RPMI8226 (cell line): ENCODE measurements around the gene SLC38A1.

Source experiments
- DNase-seq: peaks from one replicate; pipeline ENCODE4 v3.0.0-alpha.2; 2015

The SLC38A1 gene

DNA sequence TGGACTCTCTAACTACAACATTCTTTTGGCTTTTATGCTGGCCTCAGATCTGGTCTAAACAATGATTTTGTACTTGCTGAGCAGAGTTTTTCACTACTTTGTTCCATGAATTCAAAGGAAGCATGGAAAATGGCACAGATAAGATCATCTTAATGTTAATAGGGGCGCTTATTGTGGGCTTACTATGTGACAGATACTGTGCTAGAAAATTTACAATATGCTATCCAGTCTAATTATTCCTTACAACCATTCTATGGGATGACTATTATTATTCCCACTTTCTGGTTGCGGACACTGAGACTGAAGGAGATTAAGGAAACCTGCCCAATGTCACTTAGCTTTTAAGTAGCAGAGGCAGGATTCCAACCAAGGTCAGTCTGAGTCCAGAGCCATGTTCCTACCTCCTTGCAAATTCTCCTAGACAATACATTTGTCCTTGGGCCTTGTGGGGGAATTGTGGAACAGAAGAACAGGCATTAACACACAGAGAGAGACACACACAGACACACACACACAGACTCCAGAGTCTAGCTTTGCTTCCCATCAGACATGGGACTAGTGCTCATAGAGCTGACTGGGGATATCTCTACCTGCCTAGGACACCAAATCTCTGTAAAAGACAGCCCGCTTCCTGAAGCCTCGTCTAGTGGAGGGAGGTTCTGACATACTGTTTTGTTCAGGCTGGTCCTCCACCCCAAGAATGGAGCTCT lies 107.7 kb downstream of the SLC38A1 start:
- no peak for DNase-seq

DNA sequence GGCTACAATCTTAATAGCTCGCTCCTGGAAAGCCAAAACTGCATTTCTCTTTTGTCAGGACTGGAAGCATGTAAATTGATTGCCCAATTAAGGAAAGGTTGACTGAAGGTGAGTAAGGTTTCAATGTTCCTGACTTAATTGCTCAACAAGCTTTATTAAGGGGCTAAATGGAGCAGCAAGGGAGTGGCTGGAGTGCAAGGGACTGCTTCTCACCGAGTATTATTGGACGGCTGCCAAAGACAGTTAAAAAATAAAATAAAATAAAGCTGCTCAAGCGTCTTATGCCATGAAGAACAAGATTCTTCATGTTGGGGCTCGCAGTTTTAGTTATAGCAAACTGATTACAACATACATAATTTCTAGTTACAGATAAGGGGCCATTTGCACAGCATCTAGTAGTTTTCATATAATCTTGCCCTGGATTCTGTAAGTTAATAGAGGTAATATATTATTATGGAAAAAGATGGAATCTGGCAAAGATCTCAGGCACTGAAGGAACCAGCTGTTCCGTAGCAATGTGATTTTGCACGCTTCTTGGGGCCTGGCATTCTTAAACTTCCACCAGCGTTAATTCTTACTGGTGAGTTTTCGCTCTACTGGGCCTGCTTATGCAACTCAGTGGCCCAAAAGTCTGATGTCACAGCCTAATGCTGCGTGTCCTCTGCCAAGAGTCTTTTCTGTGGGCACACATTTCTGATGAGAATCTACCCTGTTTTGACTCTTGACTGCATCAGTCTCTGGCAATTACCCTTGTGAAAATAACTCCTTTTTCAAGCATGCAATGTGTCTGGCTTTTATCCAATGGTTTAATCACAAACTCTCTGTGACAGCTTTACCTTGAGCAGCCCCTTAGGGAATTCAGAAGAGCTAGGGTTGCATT lies 108.5 kb downstream of the SLC38A1 start:
- DNase-seq: peak; percentile 19

DNA sequence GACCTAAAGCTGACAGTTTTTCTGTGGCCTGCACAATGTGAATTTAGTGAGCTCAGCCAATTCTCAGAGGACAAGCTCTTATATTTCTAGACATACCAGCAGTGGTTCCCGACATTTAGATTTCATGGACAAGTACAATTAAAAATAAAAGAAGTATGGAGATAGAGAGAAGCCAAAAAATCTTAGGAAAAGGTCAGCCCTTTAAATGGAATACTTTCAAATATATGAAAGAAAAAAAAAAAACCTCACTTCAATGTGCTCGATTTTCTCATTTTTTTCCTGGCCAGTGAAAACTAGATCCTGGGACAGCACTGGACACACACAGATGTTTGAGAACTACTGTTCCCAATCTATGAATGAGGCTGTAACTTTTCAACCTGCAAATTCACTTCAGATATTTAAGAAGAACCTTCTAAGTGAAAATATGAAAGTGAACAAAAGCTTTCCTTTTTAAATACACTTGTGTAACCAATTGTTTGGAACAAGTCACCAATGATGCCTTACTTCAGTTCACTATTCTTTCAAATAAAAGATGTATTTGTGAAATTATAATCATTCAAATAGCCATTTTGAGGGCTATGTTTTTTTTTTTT lies 109.4 kb downstream of the SLC38A1 start:
- DNase-seq: no peak

DNA sequence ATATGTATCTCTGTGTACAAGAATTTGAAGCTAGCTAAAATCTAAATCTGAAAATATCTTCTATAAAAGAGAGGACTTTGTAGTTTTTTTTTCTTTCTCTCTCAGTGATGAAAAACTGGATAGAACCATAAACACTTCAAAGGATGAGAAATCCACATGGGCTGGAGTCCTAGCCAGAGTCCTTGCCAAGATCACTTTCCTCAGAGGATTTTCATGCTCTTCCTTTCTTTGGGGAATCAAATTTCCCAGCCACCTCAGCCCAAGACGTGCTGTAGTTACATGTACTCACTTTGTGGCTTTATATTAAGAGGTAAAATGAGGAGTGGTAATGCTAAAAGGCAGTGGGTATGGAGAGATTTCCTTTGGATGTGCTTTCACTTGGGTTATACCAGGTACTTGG lies 110.3 kb downstream of the SLC38A1 start:
- no peak for DNase-seq

DNA sequence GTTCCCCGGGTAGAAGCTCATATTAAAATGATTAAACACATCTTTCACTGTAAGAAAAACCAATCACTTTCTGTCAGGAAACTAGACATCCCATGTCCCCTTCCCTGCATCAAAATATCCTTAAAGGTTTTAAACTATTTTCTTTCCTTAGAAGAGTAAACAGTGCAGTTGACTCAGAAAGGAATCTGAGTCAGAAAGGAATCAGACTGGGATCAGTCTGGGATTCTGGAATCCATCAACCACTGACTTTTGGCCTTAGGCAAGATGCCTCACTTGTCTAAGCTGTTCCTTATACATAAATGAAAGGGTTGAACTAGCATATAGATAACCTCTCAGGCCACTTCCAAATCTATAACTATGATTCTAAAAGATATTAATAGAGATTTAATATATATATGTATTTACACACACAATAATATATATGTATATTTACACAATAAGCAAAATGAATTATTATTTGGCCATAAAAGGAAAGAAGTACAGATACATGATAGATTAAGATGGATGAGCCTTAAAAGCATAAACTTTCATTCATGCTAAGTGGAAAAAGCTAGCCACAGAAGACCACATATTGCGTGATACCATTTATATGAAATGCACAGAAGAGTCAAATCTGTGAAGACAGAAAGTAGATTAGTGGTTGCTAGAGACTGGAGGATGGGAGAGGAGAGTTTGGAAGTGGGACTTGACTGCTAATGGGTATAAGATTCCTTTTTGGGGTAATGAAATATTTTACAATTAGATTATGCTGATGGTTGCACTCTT lies 114.4 kb downstream of the SLC38A1 start:
- DNase-seq: no peak

DNA sequence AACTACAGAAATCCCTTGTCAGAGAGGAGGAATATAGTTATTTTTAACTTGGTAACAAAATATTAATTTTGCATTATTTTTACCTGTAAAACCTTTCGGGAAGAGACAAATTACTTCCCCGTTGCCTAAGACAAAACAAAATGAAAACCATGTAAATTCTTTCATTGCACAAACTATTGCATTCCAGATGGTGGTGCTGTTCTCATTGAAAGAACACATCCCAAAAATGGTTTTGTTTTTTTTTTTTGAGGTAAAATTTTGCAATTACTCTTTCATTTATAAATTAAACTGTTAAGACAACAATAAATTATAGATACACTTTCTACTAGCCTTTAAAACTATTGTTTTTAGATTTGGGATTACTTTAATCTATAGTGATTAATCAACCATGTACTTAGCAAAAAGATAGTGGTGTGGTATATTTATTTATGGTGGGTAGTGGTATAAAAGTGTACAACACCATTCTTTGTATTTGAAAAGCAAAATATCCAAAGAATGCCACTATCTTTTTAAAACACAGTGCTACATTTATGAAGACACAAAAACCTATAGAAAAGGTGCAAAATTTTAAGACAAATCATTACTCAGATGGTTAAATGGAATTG lies 115.5 kb downstream of the SLC38A1 start:
- peak; percentile 12 for DNase-seq

DNA sequence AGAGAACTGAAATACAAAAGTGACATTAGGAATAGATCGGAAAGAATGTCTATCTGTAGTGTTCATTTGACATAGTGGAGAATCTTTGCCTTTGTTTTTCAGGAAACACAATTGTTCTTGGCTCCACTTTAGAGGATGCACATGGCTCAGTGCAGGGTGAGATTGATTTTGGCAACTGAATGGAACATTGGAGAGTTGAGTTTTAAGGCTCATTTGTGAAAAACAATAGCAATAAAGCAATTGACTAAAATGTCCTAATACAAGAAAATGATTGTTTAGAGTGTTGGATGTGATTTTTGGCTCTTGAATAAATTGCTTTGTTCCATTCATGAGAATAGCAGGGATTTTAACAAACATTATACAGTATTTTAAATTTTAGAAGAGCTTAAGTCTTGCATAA lies 116.4 kb downstream of the SLC38A1 start:
- DNase-seq: no peak

DNA sequence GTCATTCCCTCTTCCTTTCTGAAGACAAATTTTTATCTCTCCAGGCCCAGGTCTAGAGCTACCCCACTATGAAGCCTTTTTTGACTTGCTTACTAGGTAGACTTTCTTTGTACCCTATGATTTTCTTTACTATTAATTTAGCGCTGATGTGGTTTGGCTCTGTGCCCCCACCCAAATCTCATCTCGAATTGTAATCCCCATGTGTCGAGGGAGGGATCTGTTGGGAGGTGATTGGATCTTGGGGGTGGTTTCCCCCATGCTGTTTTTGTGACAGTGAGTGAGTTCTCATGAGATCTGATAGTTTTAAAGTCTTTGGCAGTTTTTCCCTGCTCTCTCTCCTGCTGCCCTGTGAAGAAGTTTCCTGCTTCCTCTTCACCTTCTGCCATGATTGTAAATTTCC lies 118.1 kb downstream of the SLC38A1 start:
- no peak for DNase-seq

DNA sequence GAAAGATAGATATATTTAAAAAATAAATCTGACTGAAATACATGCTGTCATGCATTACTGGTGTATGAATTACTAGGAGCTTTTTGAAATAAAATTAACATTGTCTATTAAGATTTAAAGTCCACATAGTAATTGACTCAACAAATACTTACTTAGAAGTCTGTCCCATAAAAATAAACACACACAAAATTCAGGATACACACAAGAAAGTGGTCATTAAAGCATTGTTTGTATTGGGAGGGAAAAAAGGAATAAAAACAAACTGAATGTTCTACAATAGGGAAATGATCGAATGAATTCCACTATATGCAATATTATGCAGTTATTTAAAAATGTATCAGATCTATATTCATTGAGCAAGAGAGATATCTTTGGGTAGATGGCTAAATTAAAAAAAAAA lies 118.9 kb downstream of the SLC38A1 start:
- no peak for DNase-seq

DNA sequence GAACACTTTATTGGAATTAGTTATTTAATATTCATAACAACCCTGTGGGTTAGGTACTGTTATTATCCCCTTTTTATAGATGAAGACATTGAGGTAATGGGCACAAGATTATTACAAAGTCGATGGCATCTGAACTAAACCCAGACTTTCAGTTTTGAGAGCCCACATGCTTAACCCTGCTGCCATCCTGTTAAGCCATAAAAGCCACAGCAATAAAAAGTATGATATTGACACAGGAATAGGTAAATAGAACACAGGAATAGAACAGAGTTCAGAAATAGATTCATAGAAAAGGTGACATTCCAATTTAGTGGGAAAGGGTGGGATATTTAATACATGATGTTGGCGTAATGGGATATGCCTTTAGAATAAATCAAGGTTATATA lies 119.8 kb downstream of the SLC38A1 start:
- no peak for DNase-seq

DNA sequence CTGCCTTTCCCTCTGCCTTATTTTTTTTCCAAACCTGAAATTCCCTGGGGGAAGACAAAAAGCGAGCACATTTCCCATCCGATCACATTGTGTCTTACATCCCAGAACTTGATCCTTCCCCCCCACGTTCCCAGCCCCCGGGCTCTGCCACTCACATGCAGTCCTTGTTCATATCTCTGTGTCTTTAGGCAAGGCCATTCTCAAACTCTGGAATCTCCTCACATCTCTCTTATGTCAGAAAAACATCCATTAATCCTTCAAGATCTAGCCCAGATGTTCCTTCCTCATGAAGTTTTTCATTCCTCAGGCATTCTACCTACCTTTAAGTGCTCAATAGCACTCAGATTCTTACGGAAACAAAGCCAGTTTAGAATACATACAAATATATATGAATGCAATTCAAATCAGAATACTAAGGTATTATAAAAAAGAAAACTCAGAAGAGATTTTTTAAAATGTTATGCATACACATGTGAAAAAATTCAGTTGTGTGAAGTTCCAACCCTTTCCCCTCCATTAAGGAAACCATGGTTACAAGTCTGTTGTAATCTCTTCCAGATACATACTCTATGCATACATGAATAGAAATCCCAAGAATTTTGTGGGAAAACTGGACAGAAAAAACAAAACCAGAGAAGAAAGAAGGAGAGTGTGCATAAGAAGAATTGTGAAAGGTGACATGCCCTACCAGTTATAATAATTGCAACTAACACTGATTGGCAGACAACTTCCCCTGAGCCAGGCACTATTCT lies 120.3 kb downstream of the SLC38A1 start:
- no peak for DNase-seq

DNA sequence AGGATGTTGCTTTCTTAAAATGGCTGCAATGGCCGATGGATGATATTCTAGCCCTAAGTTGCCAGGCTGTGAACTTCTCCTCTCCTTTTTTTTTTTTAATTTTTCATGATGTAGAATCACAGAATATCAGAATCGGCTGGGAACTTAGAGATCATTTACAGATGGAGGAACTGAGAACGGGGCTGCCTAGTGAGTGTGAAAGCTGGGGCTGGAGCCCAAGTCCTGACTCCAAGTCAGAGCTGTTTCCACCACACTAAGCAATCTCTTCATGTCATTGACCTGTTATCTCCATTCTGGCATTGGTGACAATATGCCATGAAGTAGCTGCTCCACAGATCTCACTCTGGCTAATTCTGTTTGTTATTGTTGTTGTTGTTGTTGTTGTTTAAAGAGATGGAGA lies 121.7 kb downstream of the SLC38A1 start:
- no peak for DNase-seq

DNA sequence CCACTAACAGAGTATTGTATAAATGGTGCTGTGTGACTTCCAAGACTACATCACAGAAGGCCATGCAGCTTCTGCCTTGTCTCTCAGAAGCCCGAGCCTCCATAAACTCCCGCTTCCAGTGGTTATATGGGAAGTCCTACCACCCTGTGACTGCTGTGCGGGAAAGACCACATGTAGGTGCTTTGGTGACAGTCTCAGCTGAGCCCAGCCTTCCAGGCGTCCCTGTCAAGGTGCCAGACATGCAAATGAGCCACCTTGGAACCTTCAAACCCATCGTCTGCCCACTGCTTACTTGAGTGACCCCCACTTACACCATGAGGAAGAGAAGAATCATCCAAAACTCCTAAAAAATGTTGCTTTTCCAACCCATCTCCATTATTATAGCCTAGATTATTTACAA lies 123.0 kb downstream of the SLC38A1 start:
- no peak for DNase-seq

DNA sequence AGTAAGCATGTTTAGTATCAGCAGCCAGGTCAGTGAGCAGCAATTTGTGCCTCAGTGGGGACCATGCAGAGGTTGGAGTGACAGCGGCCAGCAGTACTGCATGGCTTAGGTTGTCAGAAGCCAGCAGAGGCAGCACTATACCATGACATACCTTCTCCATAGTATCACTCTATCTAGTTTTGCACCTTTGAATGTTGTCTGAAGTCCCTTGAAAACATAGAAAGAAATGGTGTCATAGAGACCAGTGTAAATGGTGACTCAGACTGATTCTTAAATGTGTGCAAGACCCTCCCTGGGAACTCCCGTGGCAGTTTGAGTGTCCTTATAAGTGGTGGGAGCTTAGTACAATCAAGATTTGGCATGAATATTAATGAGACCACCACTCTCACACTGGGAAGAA lies 124.4 kb downstream of the SLC38A1 start:
- no peak for DNase-seq

DNA sequence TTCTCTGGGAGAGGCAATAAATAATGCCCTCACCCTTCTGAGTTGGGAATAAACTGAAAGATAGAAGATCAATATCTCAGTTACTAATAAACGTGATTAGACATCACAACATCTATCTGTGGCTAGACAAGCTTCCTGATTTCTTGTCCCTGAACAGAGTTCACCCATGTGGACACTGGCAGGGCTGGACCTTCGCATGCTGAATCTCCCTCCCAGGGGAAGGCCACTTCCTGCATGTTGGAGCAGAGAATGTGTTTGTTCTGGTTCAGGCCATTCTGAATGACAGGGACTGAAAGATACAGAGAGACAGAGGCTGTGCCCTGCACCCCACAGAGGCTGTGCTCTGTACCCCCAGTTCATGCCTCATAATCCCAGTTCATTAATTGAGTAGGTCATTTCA lies 132.6 kb downstream of the SLC38A1 start:
- no peak for DNase-seq

DNA sequence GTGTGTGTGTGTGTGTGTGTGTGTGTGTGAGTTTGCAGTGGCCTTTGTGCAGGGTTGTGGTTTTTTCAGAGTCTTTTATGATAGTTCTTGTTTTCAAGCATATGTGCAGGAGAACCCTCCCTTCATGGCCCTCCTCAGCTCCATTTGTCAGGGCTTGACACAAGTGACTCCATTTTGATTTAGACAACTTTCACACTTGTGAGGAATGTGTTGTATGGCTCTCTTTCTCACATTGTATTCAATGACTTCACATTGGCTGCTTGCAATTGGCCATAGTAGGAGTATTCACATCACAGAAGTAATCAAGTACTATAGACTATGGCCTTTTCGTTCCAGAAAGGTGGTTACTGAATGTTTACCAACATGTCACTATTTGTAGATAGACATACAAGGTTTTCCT lies 133.1 kb downstream of the SLC38A1 start:
- no peak for DNase-seq

DNA sequence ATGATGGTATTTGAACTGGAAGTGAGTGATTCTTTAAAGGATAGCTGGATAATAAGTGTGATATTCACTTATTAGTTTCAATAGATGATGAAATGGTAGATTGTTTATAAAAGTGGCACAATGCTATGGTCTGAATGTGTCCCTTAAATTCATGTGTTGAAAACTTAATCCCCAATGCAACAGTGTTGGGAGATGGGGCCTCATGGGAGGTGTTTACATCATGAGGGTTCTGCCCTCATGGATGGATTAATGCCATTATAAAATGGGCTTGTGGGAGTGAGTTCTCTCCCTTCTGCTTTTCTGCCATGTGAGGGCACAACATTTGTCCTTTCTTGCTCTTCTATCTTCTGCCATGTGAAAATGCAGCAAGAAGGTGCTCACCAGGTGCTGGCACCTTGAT lies 134.0 kb downstream of the SLC38A1 start:
- no peak for DNase-seq

DNA sequence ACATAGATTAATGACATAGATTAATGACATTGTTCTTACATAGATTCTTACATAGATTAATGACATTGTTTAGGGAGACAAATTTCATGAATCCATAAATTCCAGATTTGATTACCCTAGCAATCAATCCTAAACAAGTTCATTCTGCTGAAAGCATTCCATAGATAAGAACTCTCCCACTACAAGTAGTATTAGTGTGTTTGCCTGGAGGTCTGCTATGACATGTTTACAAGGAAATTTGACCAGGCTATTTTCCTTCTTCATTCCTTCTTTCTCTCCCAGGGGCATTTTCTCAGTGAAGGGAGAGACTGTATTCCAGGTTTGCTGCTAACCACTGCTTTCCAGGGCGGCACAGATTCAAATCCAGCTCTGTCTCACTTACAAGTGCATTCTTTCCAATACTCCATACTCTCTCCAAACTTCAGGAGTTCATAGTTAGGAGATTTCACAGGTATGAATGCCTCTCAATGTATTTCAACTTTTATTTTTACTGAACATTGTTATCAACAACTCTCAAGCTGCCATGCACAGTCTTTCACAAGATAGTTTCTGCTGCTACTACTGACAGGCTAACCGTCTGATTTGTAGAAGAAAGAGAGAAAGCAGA lies 134.5 kb downstream of the SLC38A1 start:
- no peak for DNase-seq

DNA sequence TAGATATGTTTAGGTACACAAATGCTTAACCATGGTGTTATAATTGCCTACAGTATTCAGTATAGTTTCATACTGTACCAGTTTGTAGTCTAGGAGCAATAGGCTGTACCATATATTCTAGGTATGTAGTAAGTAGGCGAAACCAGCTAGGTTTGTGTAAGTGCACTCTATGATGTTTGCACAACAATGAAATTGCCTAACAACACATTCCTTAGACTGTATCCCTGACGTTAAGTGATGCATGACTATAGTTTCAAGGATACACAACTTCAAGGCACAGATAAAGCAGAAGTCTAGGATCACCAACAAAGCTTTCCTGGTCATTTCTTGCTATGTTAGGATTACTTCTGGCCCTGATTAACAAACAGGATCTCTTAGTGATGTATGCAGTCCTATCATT lies 135.1 kb downstream of the SLC38A1 start:
- DNase-seq: no peak
